Measurements from ENCODE around the gene ABLIM1.

GRCh38 chr10:114703377-114704107, 45.5 kb upstream of the ABLIM1 start:
- TF ChIP-seq CTCF (IDR thresholded peaks at IDR 0.05) (peak in 5 of 6 experiments; percentile 51 to 75 (median 59)), POLR2A (IDR thresholded peaks at IDR 0.05) (no peak)
